Non-pigmented ciliary epithelial cell (primary cell): ENCODE results near the gene WDFY4.

ENCODE experiments used
- DNase-seq: peaks from one replicate; pipeline ENCODE4 v3.0.0-alpha.2; 2010; ENCODE audit warnings: low read depth

Gene WDFY4

GRCh38 chr10:48656241-48656913 is 28.3 kb upstream of the WDFY4 start:
- peak; percentile 54 for DNase-seq

DNA sequence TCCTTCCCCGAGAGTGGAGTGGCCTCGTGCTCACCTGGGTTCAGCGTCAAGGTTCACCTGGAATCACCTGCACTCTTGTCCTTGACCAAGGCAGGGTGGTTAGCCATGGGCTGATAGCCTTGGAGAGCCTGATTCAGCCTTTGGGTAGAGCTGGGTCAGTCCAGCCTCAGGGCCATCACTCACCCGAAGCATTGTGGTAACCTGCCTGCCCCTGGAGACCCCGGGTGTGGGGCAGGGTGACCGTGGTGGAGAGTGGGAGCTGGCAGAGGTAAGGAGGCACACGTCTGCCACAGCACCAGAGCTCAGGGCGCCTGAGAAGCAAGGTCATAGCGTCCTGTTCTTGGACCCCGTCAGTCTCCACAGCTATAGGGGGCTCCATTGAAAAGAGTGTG is 27.8 kb upstream of the WDFY4 start:
- no peak for DNase-seq

DNA sequence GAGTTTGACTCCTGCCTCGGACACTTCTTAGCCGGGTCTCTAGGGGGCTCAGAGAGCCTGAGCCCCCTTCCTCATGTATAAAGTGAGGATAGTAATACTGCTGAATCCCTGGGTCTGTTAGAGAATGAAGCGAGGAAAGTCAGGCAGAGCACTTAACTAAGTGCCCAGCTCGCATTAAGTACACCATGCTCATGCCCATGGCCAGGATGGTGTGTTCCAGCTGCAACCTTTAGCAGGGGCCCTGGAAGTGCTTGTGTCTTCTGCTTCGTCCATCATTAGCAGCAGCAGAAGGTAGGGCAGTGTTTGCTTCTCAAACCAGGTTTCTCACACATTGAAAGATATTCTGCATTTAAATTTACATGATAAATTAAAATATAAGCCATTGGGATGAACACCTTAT is 27.3 kb upstream of the WDFY4 start:
- DNase-seq: no peak

DNA sequence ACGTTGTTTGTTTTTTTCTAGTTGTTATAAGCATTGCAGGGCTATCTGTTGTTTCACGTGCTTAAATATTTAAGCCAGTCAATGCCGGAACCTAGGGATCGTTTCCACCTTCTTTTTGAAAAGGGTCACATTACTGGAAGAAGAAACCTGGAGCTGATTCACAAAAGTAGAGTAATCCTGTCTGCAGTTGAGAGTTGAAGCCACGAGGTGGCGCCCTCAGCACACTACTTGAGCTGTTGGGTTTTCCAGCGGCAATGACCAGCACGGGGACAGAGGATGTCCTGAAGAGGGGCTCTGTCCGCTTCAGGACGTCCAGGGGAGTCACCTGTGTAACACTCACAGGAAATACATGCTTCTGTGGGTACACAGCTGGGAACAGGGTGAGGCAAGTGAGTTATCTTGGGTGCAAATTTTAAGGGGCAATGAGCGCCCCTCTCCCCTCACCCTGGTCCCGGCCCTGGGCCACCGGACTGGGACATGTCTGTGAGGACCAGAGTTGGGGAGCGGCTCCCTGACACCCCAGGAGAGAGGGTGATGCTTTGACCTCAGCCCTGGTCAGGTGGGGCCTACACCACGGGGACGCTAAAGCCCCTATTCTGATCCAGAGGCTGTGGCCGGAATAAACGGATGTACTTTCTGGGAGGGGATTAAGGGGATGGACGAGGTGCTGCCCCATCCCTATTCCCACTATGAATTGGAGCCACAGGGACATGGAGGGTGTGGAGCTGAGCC is 26.3 kb upstream of the WDFY4 start:
- DNase-seq: no peak

GRCh38 chr10:48658975-48659269 is 25.8 kb upstream of the WDFY4 start:
- no peak for DNase-seq

- no peak for DNase-seq
Measured at GRCh38 chr10:48659790-48660189, 24.9 kb upstream of the WDFY4 start.

- DNase-seq: no peak
Measured at GRCh38 chr10:48661441-48661840, 23.2 kb upstream of the WDFY4 start.

DNA sequence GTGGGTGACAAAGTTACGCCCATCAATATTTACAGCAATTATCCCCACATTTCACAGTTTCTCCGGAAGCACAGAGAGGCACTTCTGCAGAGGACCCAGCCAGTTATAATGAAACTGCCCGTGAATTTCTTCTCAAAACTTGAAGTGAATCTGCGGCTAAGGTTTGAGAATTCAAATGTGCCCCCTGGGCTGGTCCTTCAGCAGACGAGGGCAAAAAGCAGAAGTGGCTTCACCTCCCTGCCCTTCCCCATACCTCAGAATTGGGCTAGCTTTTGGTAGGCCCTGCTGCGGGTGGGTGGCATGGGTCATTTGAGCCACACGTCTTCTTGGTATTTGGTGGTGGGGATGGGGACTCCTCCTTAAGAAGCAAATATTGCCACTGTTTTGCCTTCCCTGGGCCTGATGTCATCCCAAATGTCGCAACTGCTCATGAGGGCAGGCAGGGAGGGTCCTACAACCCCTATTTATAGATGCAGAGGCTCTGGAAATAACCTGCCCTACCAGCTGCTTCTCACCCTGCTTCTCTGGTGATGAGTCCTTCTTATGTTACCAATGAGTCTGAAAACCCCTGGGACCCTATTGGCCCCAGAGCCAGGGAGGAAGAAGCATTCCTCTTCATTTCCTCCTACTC is 16.6 kb upstream of the WDFY4 start:
- DNase-seq: no peak

DNA sequence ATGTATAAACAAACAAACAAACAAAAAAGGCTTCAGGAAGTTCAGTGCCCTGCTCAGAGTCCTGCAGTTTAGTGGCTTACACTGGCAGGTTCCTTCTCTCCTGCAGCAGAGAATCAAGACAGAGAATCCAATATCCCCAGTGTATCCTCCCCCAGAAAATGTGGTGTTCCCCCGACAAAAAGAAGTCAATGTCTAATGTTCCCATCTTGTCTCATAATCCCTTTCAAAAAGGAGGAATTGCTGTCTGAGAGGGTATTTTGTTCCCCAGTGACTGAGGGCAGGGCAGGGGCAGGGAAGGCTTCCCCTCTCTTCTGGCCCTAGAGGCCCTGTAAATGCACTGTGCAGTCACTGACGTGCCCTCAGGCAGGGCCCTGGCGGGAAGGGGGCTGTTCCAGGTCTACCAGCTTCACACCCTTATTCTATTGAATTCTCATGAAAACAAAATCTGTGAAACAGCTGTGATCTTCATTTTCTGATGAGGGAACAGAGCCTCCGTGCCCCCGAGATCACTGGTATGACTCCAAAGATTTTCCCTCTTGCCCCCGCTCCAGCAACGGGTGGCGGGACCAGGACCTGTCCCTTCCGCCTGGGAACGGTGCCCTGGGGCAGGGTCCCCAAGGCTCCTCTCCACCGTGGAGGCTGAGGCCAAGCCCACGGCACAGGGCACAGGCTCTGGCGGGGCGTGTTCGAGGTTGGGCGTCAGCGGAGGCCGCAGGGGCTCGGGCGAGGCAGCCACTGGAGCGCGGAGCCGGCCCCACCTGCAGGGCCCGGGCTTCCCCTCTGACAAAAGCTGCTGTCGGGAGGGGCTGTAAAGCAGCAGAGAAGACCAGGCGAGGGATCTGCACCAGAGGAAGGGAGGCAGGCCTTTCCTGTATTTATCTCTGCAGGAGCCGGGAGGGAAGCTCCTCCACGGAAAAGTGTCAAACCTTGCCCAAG is 13.4 kb upstream of the WDFY4 start:
- DNase-seq: no peak

GRCh38 chr10:48671914-48672595 is 12.6 kb upstream of the WDFY4 start:
- DNase-seq: no peak

DNA sequence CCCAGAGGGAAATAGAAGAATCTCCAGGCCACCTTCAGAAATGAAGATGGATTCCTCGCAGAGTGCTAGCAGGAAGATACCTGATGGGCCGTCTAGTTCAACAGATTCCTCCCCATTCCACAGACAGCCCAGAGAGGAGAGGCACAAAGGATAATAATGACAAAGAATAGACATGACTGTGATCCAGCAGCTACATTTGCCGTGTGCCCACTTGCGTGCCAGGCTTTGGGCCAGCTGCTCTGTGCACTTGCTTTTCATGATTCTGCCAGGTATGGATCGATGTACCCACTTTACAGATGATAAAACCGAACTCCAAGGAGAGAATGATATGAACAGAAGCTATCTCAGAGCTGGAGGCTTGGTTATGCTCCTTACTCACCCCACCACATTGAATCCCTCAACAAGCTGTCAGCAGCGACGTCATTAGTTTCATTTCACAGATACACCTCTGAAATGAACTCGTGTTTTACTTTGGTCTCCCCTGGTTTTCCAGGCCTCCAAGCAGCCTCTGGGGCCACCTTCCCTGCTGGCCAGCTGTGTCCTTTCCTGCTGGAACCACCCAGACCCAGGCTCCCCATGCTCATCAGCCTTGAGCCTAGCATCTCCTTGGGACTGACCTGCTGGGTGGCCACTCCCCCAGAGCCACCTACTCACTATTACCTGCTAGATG is 11.9 kb upstream of the WDFY4 start:
- DNase-seq: no peak

DNA sequence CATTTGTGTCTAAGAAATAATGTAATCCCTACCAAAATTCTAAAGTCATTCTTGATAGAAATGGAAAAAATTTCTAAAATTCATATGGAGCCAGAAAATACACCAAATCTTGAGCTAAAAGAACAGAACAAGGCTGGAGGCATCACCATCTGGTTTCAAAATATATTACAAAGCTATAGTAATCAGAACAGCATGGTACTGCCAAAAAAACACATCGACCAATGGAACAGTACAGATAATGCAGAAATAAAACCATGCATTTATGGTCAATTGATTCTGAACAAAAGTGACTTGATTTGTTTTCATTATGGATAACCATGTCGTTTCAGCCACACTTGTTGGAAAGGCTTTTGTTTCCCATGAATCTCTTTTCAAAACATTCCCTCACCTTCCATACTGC is 7.0 kb upstream of the WDFY4 start:
- no peak for DNase-seq

- DNase-seq: no peak
Measured at GRCh38 chr10:48678041-48678440, 6.6 kb upstream of the WDFY4 start.

- DNase-seq: no peak
Measured at GRCh38 chr10:48681740-48682139, 2.9 kb upstream of the WDFY4 start.

DNA sequence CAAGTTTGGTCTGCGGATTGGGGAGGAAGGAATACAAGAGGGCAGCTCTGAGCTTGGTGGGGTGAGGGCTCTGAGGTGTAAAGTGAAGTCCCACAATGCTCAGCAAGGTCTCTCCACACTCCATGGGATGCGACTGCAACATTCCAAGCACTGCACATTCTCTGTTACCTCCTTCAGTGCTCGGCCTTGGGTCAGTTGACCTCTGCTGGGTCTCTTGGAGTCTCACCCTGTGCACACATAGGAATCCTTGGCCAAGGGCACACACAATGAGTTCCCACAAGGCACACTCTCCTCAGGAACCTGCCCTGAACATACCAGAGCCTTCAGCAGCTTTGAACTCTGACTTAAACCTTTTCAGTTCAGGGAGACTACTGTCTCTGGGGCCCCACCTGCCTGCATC is 2.4 kb upstream of the WDFY4 start:
- DNase-seq: no peak

- DNase-seq: no peak
Measured at GRCh38 chr10:48683424-48683823, 1.2 kb upstream of the WDFY4 start.

- no peak for DNase-seq
Measured at GRCh38 chr10:48683868-48684267, 805 bp upstream of the WDFY4 start.

DNA sequence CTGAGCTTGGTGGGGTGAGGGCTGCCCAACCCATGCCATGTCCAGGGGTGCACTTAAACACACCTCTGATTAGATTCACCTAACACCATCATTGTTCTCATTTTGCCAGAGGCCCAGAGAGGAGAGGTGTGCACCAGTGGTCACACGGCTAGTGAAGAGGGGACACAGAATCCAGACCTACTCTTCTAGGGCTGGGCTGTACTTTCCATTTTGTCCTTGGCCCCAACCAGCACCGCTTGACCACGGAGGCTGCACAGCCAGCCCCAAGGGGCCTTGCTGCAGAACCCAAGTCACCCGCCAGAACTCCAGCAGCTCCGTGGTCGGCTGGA is 246 bp upstream of the WDFY4 start:
- DNase-seq: no peak

DNA sequence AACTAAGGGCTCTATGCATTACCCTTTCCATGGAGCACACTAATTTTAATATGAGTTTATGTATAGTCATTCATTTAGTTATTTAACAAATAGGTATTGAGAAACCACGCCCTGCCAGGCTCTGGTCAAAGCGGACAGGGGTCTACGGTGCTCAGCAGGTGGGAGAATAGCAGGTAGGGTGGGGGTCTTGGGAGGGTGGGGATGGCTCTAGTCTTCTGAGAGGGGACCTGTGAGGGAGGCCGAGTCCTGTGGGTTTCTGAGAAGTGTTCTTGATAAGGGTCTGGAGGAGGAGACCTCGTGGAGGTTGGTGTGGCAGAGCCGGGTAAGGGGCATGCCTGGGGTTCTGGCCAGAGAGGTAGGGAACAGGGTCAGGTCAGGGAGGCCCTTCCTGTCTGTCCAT is 1.1 kb downstream of the WDFY4 start:
- DNase-seq: no peak

DNA sequence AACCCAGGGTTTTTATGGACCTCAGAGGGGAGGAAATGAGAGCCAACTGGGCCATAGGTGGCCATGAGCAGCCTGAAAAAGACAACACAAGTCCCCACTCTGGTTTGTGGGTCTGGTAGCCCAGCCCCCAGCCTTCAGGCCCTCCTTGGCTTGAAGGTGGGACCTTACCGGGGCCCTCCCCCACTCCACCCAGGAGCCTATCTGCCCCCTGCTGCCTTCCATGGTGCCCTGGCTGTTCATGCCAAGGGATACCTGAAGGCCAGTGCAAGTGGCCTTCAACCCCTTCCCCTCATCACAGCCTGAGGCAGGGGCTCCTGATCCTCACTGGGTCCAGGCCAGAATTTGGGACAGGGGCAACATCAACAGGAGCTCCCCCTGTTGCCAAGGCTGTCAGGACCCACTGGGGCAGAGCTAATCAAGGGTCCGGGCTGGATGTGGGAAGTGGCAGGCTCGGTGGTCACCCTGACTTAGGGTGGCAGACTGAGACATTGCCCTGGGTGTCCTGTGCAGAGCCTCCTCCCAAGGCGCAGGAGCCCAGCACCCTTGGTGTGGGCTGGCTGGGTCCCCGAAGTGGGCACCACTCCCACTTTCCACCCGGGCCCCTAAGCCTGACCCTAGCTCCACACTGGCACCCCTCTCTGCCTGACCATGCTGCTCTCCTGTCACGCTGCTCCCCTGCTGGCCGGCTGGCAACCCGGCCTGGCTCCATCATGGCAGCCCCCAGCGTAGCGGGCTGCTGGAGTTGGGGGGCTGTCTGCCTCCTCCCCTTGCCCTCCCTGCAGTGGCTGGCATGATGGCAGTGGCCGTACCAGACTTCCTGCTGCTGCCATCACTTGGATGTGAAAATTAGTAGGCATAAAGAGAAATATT is 6.4 kb downstream of the WDFY4 start:
- no peak for DNase-seq
